IPS-NIHi11 (cell line): ENCODE measurements around the gene USP7.
A peak's percentile ranks its signal among the peaks of the same experiment; 100 is the strongest.
"Not testable (repeated sequence)": the region's sequence is repeated elsewhere in the genome, so short reads cannot be mapped to it uniquely, and the experiment has no call there.

Experiments
- DNase-seq: peaks from one replicate; pipeline ENCODE4 v3.0.0; 2012; ENCODE audit warnings: mixed read lengths, low spot score

USP7 gene

DNA sequence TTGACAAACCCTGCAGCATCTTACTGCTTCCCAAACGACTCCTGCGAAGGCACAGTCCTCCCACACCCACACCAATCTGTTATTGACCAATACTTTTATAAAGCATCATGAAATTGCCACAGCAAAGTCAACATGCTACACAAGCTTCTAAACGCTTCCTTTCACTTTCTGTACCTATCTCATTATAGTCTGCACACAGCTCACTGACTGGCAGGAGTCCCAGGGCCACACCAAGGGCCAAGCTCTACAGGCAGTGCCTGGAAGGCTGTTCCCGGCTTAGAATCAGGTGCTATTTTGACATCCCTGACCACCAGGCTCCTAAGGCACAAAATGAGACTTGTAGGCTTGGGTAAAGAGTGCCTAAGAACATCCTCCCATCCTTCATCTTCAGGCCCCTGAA lies 39.5 kb downstream of the USP7 start:
- DNase-seq, result no peak

DNA sequence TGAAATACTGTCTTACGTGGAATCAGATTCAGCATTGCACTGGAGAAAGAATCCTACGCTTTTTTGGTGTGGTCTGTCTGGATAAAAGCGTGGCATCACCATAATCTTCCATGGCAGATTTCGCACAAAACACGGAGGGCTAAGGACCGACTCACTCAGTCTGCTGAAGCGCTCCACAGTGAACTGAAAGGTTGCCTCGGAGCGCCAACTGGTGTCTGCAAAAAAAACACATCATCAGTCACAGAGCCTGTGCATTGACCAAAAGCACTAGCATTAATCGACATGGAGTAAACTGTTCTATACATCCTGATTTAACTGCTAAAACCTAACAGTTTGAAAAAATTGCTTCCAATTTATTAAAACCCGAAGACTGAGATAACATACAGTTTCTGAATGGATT lies 40.5 kb downstream of the USP7 start:
- no peak for DNase-seq

DNA sequence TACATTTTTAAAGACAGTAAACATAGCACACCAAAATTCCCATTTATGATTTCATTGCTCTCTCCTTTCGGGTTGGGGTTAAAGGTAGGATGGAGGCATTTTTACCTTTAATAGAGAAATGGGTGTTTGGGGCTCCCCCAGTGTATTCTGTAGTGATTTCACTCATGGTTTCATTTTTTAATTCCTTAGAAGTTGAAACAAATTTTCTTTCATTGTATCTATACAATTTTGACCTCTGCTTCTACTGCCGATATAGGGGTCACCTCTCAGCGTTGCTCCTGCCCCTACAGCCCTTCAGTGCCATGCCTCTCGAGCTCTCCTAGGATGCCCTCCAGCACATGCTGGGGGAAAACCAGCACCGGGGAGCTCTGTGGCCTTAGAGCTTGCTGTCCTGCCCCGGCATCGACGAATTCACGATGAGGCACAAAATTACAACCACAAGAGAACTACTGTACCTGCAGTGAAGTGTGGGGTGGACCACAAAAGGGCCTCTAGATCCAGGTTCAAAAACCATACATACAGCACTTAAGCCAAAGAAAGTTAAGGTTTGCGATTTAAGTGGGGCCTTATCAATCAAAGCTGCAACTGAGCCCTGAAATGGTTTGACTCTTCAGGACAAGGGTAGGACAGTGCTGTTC lies 42.2 kb downstream of the USP7 start:
- DNase-seq, result no peak

DNA sequence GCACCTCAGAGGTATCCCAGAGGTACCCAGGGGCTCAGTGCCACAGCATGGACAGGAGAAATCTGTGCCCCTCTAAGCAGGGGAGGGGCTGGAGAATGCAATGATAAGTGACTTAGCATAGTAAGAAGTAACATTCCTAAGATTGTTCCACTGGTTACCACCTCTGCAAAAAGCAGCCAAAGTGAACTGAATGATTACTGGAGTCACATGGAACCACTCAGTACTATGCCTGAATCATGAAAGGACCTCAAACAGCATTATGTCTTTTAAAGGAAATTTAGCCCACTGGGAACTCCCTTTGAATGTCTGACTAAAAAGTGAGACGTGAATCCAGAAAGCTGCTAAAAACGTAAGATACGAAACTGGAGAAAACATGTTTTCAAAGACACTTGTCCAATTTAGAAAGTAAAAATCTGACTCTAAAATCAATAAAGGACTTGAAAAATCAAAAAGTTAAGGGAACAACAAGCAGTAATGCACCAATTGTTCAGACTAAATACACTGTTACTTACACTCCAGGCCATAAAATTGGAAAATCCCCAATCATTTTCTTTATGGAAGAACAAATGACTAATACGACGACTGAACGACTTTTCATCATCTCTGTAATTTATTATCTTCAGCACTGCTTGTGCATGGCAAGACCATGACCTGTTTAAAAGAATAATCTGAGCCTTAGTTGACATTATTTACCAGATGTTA lies 42.9 kb downstream of the USP7 start:
- DNase-seq, result no peak

DNA sequence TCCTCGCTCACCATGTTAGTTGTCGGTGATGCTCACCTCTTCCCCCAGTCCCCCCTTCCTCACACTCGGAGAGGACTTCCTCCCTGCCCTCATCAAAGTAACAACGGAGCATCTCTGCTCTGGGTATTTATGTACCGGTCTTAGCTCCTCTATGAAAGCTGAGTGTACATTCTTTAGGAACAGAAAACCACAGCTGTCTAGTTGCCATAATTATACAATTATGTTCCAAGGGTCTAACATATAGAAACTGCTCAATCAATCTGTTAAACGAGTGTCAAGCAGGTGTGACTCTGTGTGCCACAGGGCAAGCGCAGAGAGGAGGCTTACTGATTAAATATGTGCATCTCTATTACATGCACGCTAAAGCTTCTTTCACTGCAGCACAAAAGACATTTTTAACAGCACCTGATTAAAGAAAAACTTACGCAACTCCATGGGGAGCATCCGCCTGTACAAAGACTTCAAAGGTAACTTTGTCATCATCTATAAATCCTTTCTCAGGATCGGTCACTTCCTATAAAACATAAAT lies 43.7 kb downstream of the USP7 start:
- DNase-seq, result no peak

DNA sequence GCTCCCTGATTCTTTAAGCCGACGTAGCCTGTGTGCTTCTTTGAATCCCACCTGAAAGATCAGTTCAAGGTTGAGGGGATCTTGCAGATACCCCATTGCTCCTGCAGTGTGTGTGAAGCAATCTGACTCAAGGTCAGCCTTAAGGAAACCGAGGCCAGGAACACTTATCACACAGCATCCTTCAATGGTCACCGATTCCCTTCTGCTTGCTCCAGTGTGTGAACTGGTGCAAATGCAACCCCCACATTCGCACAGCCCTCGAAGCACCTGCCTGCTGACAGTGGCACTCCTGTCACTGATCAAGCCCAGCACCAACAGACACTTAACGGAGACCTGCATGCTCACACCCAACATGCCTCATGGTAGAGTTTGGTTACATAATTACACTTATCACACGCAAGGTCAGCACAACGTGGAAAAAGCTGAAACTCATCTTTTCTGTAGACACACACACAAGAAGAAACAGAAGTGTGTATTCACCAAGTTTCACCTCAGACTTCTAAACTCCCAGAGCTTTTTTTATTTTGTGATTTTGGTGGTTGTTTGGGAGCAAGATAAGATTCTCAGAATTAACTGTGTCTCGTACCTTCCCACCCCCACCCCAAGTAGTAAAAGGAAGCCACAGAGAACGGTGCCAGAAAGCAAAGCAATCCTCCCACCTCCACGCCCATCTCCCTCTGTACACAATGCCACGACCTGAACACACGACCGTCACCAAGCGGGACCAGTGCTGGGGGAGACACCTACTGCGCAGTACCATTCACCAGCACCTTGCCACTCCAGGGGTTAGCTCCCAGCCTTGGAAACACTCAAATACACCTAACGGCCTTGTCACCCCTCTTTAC lies 44.4 kb downstream of the USP7 start:
- DNase-seq, result no peak

DNA sequence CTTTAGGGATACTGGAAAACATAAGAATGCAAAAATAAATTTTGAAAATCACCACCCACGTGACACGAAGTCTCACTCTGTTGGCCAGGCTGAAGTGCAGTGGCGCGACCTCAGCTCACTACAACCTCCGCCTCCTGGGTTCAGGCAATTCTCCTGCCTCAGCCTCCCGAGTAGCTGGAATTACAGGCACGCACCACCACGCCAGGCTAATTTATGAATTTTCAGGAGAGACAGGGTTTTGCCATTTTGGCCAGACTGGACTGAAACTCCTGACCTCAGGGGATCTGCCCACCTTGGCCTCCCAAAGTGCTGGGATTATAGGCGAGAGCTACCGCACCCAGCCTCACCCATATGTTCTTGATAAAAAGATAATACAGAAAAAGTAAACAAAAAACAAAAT lies 46.4 kb downstream of the USP7 start:
- not testable (repeated sequence) for DNase-seq

DNA sequence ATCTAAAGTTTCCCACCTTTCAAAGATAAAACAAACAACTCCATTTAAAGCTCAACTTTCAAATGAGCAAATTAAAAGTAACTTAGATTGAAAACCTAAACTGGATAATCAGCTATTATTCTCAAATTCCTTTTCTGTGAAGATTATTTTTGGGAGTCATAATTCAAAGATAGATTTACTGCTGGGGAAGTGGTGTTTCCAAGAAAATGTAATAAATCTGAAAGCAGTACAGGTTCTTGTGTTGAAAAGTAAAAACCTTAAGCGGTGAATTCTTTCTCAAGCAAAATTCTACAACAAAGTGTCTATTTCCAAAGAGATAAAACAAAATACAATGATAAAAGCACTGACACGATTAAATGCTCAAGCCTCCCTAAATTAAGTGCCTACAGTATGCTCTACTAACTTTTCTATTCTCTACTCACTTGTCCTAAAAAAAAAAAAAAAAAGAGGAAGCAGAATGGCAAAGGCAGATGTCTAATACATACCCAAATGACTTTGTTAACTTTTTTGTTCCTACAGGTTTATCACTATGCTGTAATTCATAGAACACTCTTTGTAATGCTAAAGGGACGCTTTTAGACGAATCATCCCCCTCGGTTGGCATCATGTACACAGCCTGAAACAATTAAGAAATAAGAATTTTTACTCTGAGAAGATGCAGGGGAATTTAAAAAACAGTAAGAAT lies 47.0 kb downstream of the USP7 start:
- DNase-seq, result no peak

DNA sequence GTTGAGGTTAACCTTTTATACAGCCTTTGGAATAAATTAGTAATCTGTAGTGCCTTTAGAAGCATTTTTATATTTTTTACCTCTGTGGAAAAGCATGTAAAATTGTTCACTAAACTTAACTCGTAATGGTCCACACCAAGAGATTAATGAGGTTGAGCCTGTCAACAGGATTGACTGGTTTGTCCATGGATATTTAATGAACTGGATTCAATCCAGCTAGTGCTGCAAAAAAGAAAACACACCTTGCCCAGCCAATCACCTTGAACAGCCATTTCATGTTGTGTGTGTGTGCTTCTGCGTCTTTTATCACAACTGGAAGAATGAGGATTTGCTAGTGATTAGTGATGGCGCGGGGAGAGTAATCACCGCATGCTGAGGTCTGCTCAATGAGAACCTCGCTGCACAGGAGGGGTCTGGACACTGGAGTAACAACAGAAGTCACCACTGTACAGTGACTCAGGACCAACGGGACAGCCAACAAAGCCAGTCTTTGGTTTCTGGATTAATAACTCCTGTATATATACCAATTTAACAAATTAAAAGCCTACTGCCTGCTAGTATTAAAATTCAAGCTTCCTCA lies 47.9 kb downstream of the USP7 start:
- DNase-seq, result no peak

DNA sequence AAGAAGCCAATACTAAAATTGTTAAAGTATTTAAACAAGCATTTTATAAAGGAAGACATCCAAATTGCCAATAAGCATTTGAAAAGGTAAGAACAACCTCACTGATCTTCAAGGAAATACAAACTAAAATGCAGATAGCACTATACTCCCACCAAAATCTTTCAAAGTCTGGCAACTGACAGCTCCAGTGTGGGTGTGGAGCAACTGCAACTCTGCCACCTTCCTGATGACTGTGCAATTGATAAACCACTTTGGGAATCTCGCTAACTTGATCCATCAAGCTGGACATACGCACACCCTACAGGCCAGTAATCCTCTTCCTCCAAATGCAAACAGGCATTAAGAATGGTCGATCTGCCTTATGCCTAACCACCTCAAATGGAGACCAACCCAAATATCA lies 49.6 kb downstream of the USP7 start:
- no peak for DNase-seq

DNA sequence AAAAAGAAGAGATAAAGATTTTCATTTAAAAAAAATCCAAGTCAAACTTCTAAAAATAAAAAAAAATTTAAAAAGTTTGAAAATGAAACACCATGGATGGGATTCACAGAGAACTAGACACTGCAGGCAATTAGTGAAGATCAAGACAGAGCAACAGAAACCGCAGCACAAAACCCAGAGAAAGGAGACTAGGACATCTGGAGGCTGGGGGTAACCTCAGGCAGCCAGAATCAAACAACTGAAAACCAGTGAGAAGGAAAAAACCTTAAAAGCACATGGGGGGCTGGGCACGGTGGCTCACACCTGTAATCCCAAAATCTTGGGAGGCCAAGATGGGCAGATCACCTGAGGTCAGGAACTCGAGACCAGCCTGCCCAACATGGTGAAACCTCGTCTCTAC lies 50.9 kb downstream of the USP7 start:
- no peak for DNase-seq

DNA sequence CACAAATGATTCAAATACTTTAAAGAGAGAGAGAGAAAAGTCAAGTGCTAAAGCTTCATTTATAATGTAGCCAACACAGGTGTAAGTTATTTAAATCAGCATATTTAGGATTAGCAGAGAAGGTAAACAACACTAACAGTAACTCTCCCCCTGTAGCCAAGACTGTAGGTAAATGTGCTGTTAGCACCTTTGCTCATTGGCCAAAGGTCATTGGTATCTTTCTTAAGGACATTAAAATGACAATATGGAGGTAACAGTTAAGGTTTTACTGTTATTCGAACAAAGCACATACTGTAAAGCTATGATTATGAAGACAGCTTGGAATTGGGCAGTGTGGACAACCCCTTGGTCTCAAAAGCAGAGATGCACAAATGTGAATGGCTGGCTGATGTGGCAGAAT lies 52.9 kb downstream of the USP7 start:
- no peak for DNase-seq

DNA sequence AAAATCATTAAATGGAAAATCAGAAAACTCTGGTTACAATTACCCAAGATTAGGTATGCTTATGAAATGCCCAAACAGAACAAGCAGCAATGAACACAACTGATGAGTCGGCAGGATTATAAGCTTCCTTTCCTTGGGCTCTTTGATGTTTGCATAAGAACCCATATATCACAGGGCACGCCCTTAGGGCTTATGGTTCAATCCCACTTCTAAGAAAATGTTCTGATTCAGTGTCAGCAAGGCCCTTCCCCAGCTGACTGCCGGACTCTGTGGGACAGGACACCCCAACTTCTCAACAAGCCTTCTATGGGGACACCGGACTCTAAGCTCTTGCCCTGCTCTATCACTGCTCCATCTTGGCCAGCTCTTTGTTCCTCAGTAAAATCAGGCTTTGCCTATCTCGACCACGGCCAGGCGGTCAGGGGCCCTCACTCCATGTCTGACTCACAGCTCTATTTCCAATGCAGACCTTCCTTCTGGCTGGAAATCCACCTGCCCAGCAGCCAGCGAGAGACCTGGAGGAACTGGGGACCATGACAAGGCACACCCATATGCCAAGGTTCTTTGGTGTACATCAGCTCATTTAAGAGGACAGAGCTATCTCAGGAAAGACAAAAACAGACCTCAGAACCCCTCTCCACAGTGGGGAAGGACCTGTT lies 54.8 kb downstream of the USP7 start:
- no peak for DNase-seq

DNA sequence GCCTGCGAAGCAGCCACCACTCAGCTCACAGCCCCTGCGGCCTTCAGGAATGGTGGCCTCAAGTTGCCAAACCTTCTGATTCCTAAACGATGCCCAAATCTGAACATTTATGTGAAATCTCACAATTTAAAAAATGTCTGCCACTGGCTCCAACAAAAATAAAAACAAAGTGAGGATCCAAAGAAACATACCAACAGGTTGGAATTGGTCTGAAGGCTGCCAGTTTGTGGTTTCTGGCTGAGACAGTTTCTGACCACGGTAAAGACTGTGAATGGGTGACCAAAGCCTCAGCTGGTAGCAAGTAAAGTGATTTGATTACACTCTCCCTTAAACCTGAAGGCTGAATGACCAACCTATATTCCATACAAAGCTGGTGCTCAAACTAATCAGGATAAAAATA lies 56.6 kb downstream of the USP7 start:
- no peak for DNase-seq

DNA sequence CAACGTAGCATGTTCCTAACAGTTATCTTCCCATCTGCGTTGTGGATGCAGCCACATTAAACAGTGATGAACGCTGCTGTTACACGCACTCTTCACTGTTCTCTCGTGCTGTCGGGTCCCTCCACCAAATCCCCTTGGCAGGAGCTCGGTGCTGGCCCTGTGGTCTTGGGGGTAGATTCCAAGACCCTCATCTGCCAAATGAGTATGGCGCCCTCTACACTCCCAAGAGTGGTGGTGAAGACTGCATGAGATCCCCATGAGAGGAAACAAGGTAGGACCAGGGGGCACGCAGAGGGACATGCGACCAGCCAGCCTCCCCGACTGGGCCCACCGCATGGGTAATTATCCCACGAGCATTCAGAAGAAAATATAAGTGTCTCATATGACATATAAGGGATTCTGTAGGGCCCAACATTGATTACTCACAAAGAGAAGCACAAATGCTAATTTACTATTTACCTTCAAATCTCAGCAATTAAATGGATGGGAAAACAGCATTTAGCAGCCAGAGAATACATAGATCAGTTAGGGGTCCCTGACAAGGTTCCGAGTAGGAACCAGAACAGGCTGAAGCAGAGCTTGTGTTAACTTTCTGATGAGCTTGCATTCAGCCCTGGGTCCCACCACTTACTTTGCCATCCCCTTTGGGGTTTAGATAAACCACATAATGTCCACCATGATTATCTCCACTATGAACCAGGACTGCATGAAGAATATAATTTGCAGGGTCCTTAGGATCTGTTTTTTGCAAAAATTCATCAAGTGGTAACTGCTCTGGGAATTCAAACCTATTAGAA lies 57.7 kb downstream of the USP7 start:
- peak; percentile 62 for DNase-seq

DNA sequence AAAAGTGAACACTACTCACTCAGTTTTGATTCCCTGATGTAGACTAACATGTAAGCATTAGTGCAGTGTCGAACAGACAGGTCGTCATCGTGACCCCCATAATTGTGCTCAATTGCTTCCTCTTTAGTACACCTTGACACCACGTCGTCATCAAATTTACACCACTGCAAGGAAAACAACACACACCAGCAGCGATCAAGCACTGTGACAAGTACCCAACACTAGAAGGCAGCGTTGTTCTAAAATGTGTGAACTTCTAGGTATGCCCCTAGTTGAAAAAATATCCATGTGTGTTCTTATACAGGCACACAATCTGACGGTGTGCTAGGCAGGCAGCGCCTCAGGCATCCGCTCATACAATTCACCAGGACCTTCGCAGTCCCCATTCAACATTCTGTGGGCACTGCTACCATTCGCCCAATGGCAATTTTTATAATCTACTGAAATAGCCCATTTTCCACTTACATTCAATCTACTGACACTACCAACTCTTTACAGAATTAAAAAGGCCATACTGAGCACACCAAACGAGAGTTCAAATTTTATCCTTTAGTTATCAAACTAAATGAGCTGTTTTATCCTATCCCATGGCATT lies 58.4 kb downstream of the USP7 start:
- DNase-seq, result no peak

DNA sequence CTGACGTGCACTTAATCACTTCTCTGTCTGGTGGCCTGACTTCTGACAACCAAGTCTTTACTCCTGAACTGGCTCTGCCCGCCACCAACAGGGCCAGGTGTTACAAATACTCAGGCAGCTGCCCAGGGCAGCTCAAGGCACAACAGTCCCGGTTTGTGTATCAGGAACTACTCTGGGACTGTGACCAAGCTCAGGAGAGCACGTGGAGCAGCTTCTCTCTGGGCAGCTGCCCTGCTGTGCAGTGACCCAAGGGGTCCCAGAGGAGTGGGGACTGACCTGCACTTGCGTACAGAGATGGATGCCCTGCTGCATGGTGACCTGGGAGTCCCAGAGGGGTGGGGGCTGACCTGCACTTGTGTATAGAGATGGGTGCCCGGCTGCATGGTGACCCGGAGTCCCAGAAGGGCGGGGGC lies 59.7 kb downstream of the USP7 start:
- no peak for DNase-seq

DNA sequence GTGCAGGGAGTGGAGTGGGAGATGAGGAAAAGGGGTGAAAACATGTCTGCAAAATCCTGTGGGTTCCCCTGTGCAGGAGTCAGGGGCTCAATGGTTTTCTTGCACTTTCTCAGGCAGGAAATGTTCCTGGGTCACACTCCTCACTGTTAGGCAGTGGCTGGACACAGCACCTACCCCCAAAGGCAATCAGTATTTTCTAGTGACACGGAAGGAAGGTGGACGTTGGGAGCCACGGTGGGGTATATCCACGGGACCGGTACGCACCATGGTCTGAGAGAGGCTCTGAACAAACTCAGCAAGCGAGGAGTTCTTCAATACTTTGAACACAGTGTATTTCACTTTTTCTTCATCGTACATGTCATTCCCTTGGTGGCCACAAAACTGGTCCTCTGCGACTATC lies 60.7 kb downstream of the USP7 start:
- no peak for DNase-seq

DNA sequence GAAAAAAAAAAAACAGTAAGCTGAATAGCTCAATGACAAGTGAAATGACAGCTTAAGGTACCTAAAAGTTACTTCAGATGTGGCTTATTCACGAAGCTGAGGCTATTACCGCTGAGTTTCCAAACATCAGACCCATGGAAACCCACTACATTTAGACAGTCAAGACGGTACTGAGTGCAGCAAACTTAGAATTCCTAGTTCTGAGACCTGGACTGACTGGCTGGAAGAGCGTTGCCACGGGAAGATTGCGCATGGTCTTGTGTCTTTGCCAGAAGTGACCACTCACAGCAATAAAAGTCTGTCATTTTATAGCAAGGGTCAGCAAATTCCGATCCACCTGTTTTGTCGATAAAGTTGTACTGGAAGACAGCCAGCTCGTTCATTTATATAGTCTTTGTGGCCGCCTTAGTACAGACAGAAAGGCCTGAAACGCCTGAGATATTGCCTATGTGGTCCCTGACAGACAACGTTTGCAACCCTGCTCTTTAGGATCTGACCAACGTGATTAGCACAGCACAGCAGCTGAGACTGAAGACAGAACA lies 62.3 kb downstream of the USP7 start:
- no peak for DNase-seq

DNA sequence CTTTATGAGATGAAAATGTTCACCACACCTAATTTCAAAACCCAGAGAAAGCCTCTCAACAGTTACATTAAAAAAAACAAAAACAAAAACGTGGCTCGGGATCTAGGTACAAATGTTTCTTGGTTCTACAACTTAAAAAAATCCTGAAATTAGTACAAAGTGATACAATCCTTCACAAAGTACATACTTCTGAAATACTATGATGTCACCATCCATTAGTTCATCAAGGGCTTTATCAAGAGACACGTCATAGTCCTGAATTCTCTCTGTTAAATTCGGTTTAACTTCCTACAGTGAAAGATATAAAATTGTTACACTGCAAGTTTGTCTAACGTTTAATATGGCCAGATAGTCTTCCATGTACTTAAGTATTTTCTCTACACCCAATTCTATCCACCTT lies 63.4 kb downstream of the USP7 start:
- no peak for DNase-seq
